Endothelial cell of umbilical vein (primary cell): ENCODE data around the gene ANXA6. TPM values are rescaled to one million over a fixed set of nuclear protein-coding genes. Genes with fewer than 3 reads are reported as not detected.

Experiments
- BruUV-seq: library from RNA; stranded (reverse); fragments of 400-500 nt; replicated peaks from 2 replicates; lab custom pipeline; 2021; lab: Mats Ljungman, UMichigan
- CTCF ChIA-PET: fragments of 300-600, 350-600 bp; sonication (Branson Sonifier 250); formaldehyde crosslinking; loops from one replicate; lab custom pipeline; 2021; ENCODE audit warnings: antibody characterized with exemption, inconsistent platforms; lab: Charles Lee
- POLR2A ChIA-PET: fragments of 300-600, 350-600 bp; sonication (Branson Sonifier 250); formaldehyde crosslinking; loops from one replicate; lab custom pipeline; 2021; ENCODE audit warnings: antibody characterized with exemption, inconsistent platforms; lab: Charles Lee
- DNase-seq: peaks from one replicate; pipeline ENCODE4 v3.0.0-alpha.2; 2011; ENCODE audit warnings: low read depth, low spot score
- FAIRE-seq: peaks from 2 replicates; lab custom pipeline; 2011; peaks lifted over from hg19 to GRCh38; lab: Jason Lieb, UNC
- H2AFZ ChIP-seq: 2 replicates; pipeline ENCODE4 v1.6.0; 2012; ENCODE audit warnings: low read depth, low read length, control low read depth, inconsistent platforms
- H3K27ac ChIP-seq: 2 replicates; pipeline ENCODE4 v1.5.1; 2011; ENCODE audit warnings: low read depth, mild to moderate bottlenecking, control low read depth, low read length, moderate library complexity; ENCODE audit not compliant: insufficient read depth
- H3K27me3 ChIP-seq, 2 experiments: 2 replicates each; pipeline versions ENCODE4 v1.6.0 to v1.6.1; 2011; ENCODE audit warnings: low read length in 2 of 2, mixed read lengths in 1 of 2; ENCODE audit not compliant: control insufficient read depth in 2 of 2, insufficient read depth in 2 of 2
- H3K36me3 ChIP-seq, 2 experiments: 2 replicates in 1 of 2; 3 replicates in 1 of 2; pipeline ENCODE4 v1.5.1; 2011; ENCODE audit warnings: low read length in 2 of 2, mild to moderate bottlenecking in 1 of 2, moderate library complexity in 1 of 2; ENCODE audit not compliant: control insufficient read depth in 2 of 2, insufficient read depth in 2 of 2; ENCODE audit errors: extremely low read depth in 1 of 2
- H3K4me1 ChIP-seq: 3 replicates; pipeline ENCODE4 v1.5.1; 2011; ENCODE audit warnings: mild to moderate bottlenecking, low read length; ENCODE audit not compliant: control insufficient read depth, insufficient read depth; ENCODE audit errors: extremely low read depth
- H3K4me2 ChIP-seq: 2 replicates; pipeline ENCODE4 v1.6.1; 2011; ENCODE audit warnings: low read length, control low read depth, mixed read lengths; ENCODE audit not compliant: insufficient read depth
- H3K4me3 ChIP-seq, 3 experiments: fragments of 200-600 bp in 1 of 3; sonication (generic), shearing (Covaris generic) in 1 of 3; replicated peaks in 1 of 3; 2 replicates each; pipeline ENCODE4 v1.5.1; 2011 to 2016; ENCODE audit warnings: control low read depth in 3 of 3, low read length in 3 of 3, mild to moderate bottlenecking in 2 of 3, inconsistent platforms in 1 of 3, low read depth in 1 of 3, moderate library complexity in 1 of 3; ENCODE audit not compliant: insufficient read depth in 1 of 3
- H3K79me2 ChIP-seq: 2 replicates; pipeline ENCODE4 v1.6.0; 2012; ENCODE audit warnings: low read length, inconsistent platforms; ENCODE audit not compliant: control insufficient read depth, insufficient read depth
- H3K9ac ChIP-seq: replicated peaks from 2 replicates; pipeline ENCODE3; 2011; ENCODE audit warnings: low read length, control low read depth; ENCODE audit not compliant: insufficient read depth; ENCODE audit errors: extremely low read depth
- H3K9me1 ChIP-seq: replicated peaks from 3 replicates; pipeline ENCODE4 v1.6.0; 2011; ENCODE audit warnings: mild to moderate bottlenecking, low read length; ENCODE audit not compliant: control insufficient read depth, insufficient read depth; ENCODE audit errors: extremely low read depth
- H3K9me3 ChIP-seq: replicated peaks from 2 replicates; pipeline ENCODE4 v1.5.1; 2012; ENCODE audit warnings: low read length, inconsistent platforms; ENCODE audit not compliant: control insufficient read depth, insufficient read depth
- H4K20me1 ChIP-seq: replicated peaks from 2 replicates; pipeline ENCODE3; 2011; ENCODE audit warnings: mild to moderate bottlenecking, low read length; ENCODE audit not compliant: control insufficient read depth, insufficient read depth; ENCODE audit errors: extremely low read depth
- EZH2 ChIP-seq: IDR thresholded peaks from 2 replicates; pipeline ENCODE4 v1.6.1; 2012; ENCODE audit warnings: borderline replicate concordance, low read depth, mild to moderate bottlenecking, moderate library complexity, low read length, inconsistent platforms; ENCODE audit not compliant: severe bottlenecking
- FOS ChIP-seq: IDR thresholded peaks from 2 replicates; pipeline ENCODE4 v1.6.1; 2011; ENCODE audit warnings: mild to moderate bottlenecking, low read length, moderate library complexity, borderline replicate concordance; ENCODE audit not compliant: insufficient read depth
- GATA2 ChIP-seq: IDR thresholded peaks from 2 replicates; pipeline ENCODE4 v1.7.0; 2011; ENCODE audit warnings: low read depth, mild to moderate bottlenecking, moderate library complexity, mixed read lengths, low read length; ENCODE audit not compliant: insufficient read length, insufficient read depth
- JUN ChIP-seq: IDR thresholded peaks from 2 replicates; pipeline ENCODE4 v1.6.1; 2011; ENCODE audit warnings: borderline replicate concordance, low read depth; ENCODE audit not compliant: insufficient read length, insufficient read depth
- MAX ChIP-seq: IDR thresholded peaks from 2 replicates; pipeline ENCODE4 v1.6.1; 2011; ENCODE audit not compliant: insufficient read depth, insufficient read length
- MYC ChIP-seq: IDR thresholded peaks from one replicate; pipeline ENCODE4 v1.6.1; 2011; ENCODE audit warnings: mild to moderate bottlenecking, low read depth, low read length
- POLR2A ChIP-seq: IDR thresholded peaks from 2 replicates; pipeline ENCODE4 v1.6.1; 2012; ENCODE audit warnings: low read depth, mild to moderate bottlenecking, control low read depth, low read length
- POLR2AphosphoS5 ChIP-seq: IDR thresholded peaks from 2 replicates; pipeline ENCODE4 v1.6.1; 2012; ENCODE audit warnings: low read depth, mild to moderate bottlenecking, control low read depth, low read length, moderate library complexity; ENCODE audit not compliant: insufficient read depth
- dilution Hi-C: fragments of 300-500 bp; cut with MboI; formaldehyde crosslinking; loops from one replicate; pipeline ENCODE4 v1.15.0; 2019; ENCODE audit warnings: low sequenced_read_pairs; ENCODE audit not compliant: extremely low pct_ligation_motif_present
- intact Hi-C: fragments of 100-400 bp; cut with micrococcal nuclease; formaldehyde crosslinking; loops from one replicate; pipeline ENCODE4 v1.10.0; 2022
- polyA plus RNA-seq, 4 experiments: library from polyadenylated mRNA; depleted of rRNA in 3 of 4; stranded (reverse) in 3 of 4; unstranded in 1 of 4; fragments of >200 nt; gene quantifications; 2 replicates each; pipeline versions ENCODE4 v1.2.1 to v1.2.3, GENCODE V29; 2011 to 2012; ENCODE audit warnings: missing spikeins in 1 of 4
- total RNA-seq: library from RNA; stranded (reverse); gene quantifications from 2 replicates; pipeline ENCODE4 v1.2.3, GENCODE V29; 2021
- TF ChIP-seq, protein P1 (sequence below), 2 donors: IDR thresholded peaks; 1 replicate in 1 of 2; 2 replicates in 1 of 2; pipeline ENCODE4 v1.5.1; 2011; ENCODE audit warnings: low read length in 2 of 2, mild to moderate bottlenecking in 2 of 2, moderate library complexity in 2 of 2, control low read depth in 1 of 2, inconsistent platforms in 1 of 2, low read depth in 1 of 2; ENCODE audit not compliant: insufficient read depth in 1 of 2; ENCODE audit errors: extremely low read depth in 1 of 2

Gene ANXA6
- total and polyA plus RNA-seq, 2 donors (not counting 3 experiments of a cell fraction or from before 2014, with no cell fraction given), result 195 to 266 TPM

GRCh38 chr5:151144275-151144674, 13.3 kb downstream of the ANXA6 start:
- Histone ChIP-seq H3K27me3 (no peaks in the 10 kb centered on the region), H3K79me2 (peaks cover 42% of the 10 kb centered on the region), H3K9me1 (no peaks in the 10 kb centered on the region), H3K36me3 (peaks cover 12 to 40% of the 10 kb centered on the region in 2 experiments), H3K4me1 (peaks cover 8% of the 10 kb centered on the region), H3K9ac (no peak overlapping the region), H3K27ac (no peak overlapping the region), H3K4me3 (no peak overlapping the region), H2AFZ (no peak overlapping the region), H3K9me3 (no peaks in the 10 kb centered on the region), H3K4me2 (no peak overlapping the region), H4K20me1 (peaks cover 2% of the 10 kb centered on the region)
- TF ChIP-seq MAX (no peak), GATA2 (no peak), JUN (no peak), FOS (no peak), MYC (no peak), EZH2 (no peak), POLR2A (no peak), POLR2AphosphoS5 (no peak)
- TF ChIP-seq, protein P1, sequence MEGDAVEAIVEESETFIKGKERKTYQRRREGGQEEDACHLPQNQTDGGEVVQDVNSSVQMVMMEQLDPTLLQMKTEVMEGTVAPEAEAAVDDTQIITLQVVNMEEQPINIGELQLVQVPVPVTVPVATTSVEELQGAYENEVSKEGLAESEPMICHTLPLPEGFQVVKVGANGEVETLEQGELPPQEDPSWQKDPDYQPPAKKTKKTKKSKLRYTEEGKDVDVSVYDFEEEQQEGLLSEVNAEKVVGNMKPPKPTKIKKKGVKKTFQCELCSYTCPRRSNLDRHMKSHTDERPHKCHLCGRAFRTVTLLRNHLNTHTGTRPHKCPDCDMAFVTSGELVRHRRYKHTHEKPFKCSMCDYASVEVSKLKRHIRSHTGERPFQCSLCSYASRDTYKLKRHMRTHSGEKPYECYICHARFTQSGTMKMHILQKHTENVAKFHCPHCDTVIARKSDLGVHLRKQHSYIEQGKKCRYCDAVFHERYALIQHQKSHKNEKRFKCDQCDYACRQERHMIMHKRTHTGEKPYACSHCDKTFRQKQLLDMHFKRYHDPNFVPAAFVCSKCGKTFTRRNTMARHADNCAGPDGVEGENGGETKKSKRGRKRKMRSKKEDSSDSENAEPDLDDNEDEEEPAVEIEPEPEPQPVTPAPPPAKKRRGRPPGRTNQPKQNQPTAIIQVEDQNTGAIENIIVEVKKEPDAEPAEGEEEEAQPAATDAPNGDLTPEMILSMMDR (IDR thresholded peaks at IDR 0.05; ENCODE audit: extremely low read depth in 1 of 2, insufficient read depth in 1 of 2, low read depth in 1 of 2, low read length in 2 of 2), result no peak
- no peak for DNase-seq
- POLR2A ChIA-PET, result no interaction called here
- dilution Hi-C loops (no loop called here), intact Hi-C loops (no loop called here)
- no peak for FAIRE-seq
- CTCF ChIA-PET, result interaction anchor here (2.1 to 3.9 kb wide), 2 partner anchors 19 to 94 kb away, joined by 8 to 23 read pairs; no protein-coding TSS in a partner anchor
- no TSS peak for BruUV-seq
